Right ventricle myocardium superior (tissue), 1 donor: ENCODE data around the gene LRRC7. TPM values are rescaled to one million over a fixed set of nuclear protein-coding genes. Genes with fewer than 3 reads are reported as not detected.

Source experiments
- ATAC-seq: fragments of 200-7000 bp; cut with Tn5 transposase; one replicate; pipeline ENCODE4 v1.9.1; 2020; ENCODE audit warnings: mild to moderate bottlenecking; ENCODE audit not compliant: poor library complexity
- DNase-seq: peaks from one replicate; pipeline ENCODE4 v3.0.0-alpha.2; 2020
- intact Hi-C: fragments of 100-400 bp; cut with DNase I; formaldehyde crosslinking; loops from one replicate; pipeline ENCODE4 v1.11.2; 2022
- total RNA-seq: library from RNA; stranded (reverse); fragmentation: NEBNext Ultra II Directional; extraction: Animal tissue kit (Norgen Biotek cat#: 25700); gene quantifications from one replicate; pipeline ENCODE4 v1.2.1, GENCODE V29; 2021
- donor health status: DM: no; HTN: yes; CAD: no; lungs with severe emphysema.

Gene LRRC7
- total RNA-seq, 1 donor from 2014 or later = 3.0 TPM

- intact Hi-C loops = no loop called here
- no peak for ATAC-seq
- no peak for DNase-seq
Measured at GRCh38 chr1:69987881-69988280, 420.2 kb downstream of the LRRC7 start.

DNA sequence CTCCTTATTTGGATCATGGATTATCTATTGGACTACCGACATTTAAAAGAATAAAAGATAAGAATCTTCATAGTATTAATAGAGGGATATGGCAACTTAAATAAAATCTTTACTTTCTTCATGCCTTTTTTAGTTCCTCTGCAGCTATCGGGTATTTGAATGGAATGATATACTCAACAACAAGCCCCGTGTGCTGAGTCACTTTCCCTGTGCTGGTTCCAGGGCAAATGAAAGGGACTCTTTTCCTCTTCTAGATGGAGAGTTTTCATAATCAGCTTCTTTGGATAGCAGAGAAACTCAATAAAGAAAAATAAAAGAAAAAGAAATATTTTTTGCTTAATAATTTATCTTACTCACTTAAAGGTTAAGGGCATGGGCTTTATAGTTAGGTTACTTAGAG lies 423.9 kb downstream of the LRRC7 start:
- ATAC-seq = no peak
- DNase-seq = no peak
- intact Hi-C loops = no loop called here

DNA sequence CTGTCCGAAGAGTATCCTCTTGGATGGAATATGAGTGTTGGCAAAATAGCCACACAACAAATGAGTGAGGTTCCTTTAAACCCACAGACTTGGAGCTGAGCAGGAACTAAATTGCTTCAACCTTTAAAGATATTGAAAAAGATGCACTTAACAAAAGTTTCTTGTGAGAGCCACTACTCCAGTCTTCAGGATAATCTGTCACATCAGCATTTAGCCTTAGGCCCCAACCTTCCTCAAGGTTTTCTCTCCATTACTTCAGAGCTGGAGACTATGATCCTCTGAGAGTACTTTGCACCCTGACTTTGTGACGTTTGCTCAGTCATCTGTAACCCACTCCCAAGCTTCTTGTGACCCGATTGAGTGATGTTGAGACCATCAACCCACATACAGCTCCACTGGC lies 424.9 kb downstream of the LRRC7 start:
- intact Hi-C loops = no loop called here

GRCh38 chr1:69993810-69994209 lies 426.1 kb downstream of the LRRC7 start:
- ATAC-seq (no peak), DNase-seq (no peak)
- intact Hi-C loops = no loop called here

More for the DNA sequence above, 424.9 kb downstream of the LRRC7 start:
- DNase-seq = no peak
- no peak for ATAC-seq

- DNase-seq (no peak), ATAC-seq (no peak)
- intact Hi-C loops = no loop called here
Measured at GRCh38 chr1:69994241-69994640, 426.5 kb downstream of the LRRC7 start.

GRCh38 chr1:69998847-69999246 lies 431.1 kb downstream of the LRRC7 start:
- ATAC-seq (no peak), DNase-seq (no peak)
- intact Hi-C loops = no loop called here

GRCh38 chr1:70003211-70003908 lies 435.6 kb downstream of the LRRC7 start:
- no peak for ATAC-seq

DNA sequence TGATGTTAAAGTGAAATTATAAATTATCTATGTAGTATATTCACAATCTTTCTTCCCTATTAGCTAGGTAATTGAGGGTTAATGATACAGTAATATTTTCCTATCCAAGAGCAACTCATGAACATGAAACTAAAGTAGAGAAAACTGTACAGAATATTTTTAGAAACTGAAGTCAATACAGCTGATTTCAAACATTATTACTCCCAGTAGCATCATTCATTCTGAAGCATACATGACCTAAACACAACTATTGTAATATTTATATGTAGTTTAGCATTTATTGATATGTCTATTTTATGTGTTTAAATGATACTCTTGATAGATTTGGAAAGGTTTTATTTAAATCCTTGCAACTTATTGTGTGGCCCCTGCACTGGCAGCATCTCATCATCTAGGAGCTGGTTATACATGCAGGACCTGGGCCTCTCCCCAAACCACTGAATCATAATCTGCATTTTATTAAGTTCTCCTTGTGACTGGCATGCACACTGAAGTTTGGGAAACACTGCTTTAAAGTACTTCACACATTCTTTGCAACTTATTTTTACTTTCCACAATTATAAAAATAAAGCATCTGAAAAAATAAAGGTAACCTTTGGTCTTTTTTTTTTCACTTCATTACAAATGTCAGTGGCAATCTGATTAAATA lies 437.8 kb downstream of the LRRC7 start:
- intact Hi-C loops = no loop called here
- no peak for ATAC-seq
- no peak for DNase-seq

More at GRCh38 chr1:70003211-70003908, 435.6 kb downstream of the LRRC7 start:
- intact Hi-C loops = no loop called here
- no peak for DNase-seq

DNA sequence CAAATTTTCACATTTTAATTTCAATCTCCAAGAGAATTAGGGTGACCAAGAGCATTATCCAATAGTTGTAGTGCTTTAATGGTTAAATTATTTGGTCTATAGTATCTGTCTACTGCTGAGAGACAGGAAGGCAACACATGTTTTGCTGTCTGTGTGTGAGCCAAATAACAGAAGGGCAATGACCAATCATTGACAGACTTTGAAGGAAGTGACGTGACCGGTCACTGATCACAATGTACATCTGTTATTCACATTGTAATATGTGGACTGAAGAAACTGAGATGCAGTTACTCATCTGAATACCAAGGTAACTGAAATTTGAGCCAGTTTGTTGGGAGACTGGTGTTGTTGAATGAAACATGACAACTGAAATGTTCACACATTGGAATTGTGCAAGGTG lies 440.9 kb downstream of the LRRC7 start:
- ATAC-seq (no peak), DNase-seq (no peak)
- intact Hi-C loops = no loop called here

GRCh38 chr1:70017770-70018169 lies 450.0 kb downstream of the LRRC7 start:
- DNase-seq = no peak
- no peak for ATAC-seq
- intact Hi-C loops = no loop called here

DNA sequence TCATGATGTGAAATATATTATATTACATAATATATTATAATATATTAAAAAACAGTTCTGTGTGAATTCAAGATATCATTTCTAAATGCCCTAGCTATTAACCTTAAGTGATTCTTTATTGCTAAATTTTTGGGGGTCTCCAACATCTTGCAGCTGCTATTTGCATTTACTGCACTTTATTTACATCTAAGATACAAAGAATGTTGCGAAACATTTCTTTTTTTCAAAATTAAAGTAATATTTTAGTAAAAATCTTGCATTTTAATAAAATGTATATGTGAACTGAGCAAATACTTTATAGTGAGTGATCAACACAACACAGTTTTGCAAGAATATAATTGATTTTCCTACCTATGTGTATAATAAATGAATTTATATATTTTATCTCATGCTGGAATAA lies 456.6 kb downstream of the LRRC7 start:
- DNase-seq (no peak), ATAC-seq (no peak)
- intact Hi-C loops = no loop called here

- DNase-seq (no peak), ATAC-seq (no peak)
- intact Hi-C loops = no loop called here
Measured at GRCh38 chr1:70025052-70025451, 457.3 kb downstream of the LRRC7 start.

DNA sequence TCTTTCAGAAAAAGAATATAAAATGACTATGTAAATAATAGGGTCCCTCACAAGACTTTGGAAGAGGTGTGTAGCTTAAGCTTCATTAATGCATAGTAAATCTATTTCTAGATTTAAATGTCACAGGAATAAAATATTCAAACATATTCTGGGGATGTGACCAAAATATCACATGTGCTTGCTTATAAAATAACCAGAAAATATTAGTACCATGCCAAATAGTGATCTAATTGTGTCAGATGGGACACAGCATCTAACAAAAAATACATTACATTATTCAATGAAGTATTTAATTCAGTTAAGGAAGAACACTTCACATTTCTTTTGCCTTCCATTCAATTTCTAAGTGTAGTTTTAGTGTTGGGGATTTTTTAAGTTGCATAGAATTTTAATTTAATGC lies 458.1 kb downstream of the LRRC7 start:
- ATAC-seq (no peak), DNase-seq (no peak)
- intact Hi-C loops = no loop called here

DNA sequence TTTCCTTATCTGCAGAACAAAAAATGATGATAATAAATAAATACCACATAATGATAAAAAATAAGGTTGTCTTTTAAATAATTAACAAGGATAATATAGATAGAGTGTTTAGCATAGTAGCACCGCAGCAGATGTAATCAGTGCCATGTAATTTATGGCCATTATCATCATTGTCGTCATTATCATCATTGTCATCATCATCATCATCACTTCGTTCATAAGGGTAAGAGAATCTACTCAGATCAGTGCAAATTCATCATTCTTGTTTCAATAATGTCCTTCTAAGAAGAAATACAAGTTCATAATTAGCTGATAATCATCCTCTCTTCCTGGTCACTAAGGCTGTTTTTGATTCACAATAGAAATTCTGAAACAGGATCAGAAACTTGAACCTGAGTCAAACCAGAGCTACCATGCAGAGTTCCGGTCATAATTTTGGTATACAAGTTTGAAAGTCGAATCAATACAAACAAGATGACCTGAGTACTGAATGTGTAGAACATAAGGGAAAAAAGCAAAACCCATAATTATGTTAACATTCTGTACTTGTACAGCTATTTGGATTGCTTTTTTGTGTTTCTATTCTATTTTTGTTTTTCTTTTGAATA lies 465.6 kb downstream of the LRRC7 start:
- DNase-seq (no peak), ATAC-seq (no peak)
- intact Hi-C loops = no loop called here

GRCh38 chr1:70033936-70034335 lies 466.2 kb downstream of the LRRC7 start:
- ATAC-seq (no peak), DNase-seq (no peak)
- intact Hi-C loops = no loop called here

DNA sequence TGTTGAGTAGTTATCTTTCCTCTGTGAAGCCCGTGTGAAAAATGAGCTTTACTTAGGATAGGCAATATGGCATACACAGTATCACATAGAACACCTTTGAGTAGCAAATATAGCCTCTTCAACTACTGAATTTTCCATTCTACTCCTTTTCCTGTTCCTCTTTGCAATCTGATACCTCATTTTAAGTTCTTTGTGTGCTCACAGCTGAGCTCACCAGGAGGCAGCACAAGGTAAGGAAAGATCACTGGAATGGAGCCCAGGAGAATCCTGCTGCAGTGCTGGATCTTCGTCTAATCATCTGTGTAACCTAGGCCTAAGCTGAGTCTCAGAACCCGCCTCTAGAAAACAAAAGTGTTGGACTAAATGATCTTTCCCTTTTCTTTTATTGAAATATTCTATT lies 466.7 kb downstream of the LRRC7 start:
- DNase-seq (no peak), ATAC-seq (no peak)
- intact Hi-C loops = no loop called here

- no peak for ATAC-seq
- intact Hi-C loops = no loop called here
- no peak for DNase-seq
Measured at GRCh38 chr1:70038025-70038424, 470.3 kb downstream of the LRRC7 start.

DNA sequence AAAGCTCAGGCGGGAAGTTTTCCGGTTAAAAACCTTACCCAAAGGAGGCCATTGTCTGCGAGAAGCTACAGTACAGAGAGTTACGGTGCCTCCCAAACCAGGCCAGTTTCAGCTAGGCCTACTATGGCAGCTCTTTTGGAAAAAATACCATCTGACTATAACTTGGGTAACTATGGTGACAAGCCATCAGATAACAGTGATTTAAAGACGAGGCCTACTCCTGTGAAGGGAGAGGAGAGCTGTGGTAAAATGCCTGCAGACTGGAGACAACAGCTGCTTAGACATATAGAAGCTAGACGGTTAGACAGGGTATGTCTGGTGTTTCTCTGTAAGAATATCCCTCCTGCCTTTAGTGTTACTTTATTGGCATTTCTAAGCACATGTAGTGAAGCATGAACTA lies 471.8 kb downstream of the LRRC7 start:
- DNase-seq (no peak), ATAC-seq (no peak)
- intact Hi-C loops = no loop called here

- DNase-seq (no peak), ATAC-seq (no peak)
- intact Hi-C loops = no loop called here
Measured at GRCh38 chr1:70041317-70042045, 473.8 kb downstream of the LRRC7 start.
